Rectal smooth muscle tissue (tissue), 1 donor: ENCODE results near the gene JAML.

Experiments
- H3K27ac ChIP-seq: one replicate; pipeline ENCODE4 v1.7.0; 2013; ENCODE audit warnings: low read depth, low read length, inconsistent platforms
- H3K27me3 ChIP-seq: one replicate; pipeline ENCODE4 v1.7.0; 2013; ENCODE audit warnings: low read length; ENCODE audit not compliant: control insufficient read depth, insufficient read depth
- H3K36me3 ChIP-seq: one replicate; pipeline ENCODE4 v1.7.0; 2013; ENCODE audit warnings: low read length; ENCODE audit not compliant: control insufficient read depth, insufficient read depth
- H3K4me1 ChIP-seq: one replicate; pipeline ENCODE4 v1.7.0; 2013; ENCODE audit warnings: low read length; ENCODE audit not compliant: control insufficient read depth, insufficient read depth
- H3K4me3 ChIP-seq: one replicate; pipeline ENCODE4 v1.7.0; 2013; ENCODE audit warnings: low read length
- H3K9ac ChIP-seq: one replicate; pipeline ENCODE4 v1.7.0; 2013; ENCODE audit warnings: low read length

Gene JAML

GRCh38 chr11:118175031-118175992, 49.5 kb downstream of the JAML start:
- Histone ChIP-seq H3K4me1 (peaks cover 6% of the 10 kb centered on the region), H3K27ac (peak overlapping the region; percentile 43), H3K4me3 (peak overlapping the region; percentile 65), H3K9ac (no peak overlapping the region), H3K36me3 (no peaks in the 10 kb centered on the region), H3K27me3 (peaks cover 1% of the 10 kb centered on the region)

GRCh38 chr11:118174006-118174567, 50.7 kb downstream of the JAML start:
- Histone ChIP-seq H3K9ac (no peak overlapping the region), H3K27ac (no peak overlapping the region), H3K4me3 (no peak overlapping the region)

GRCh38 chr11:118172356-118172755, 52.5 kb downstream of the JAML start:
- Histone ChIP-seq H3K27ac (no peak overlapping the region), H3K27me3 (peaks cover 1% of the 10 kb centered on the region), H3K4me3 (no peak overlapping the region), H3K9ac (no peak overlapping the region), H3K4me1 (peaks cover 3% of the 10 kb centered on the region), H3K36me3 (no peaks in the 10 kb centered on the region)

More at GRCh38 chr11:118174006-118174567, 50.7 kb downstream of the JAML start:
- peaks cover 1% of the 10 kb centered on the region for H3K27me3 ChIP-seq
- H3K36me3 ChIP-seq = no peaks in the 10 kb centered on the region
- peaks cover 3% of the 10 kb centered on the region for H3K4me1 ChIP-seq

DNA sequence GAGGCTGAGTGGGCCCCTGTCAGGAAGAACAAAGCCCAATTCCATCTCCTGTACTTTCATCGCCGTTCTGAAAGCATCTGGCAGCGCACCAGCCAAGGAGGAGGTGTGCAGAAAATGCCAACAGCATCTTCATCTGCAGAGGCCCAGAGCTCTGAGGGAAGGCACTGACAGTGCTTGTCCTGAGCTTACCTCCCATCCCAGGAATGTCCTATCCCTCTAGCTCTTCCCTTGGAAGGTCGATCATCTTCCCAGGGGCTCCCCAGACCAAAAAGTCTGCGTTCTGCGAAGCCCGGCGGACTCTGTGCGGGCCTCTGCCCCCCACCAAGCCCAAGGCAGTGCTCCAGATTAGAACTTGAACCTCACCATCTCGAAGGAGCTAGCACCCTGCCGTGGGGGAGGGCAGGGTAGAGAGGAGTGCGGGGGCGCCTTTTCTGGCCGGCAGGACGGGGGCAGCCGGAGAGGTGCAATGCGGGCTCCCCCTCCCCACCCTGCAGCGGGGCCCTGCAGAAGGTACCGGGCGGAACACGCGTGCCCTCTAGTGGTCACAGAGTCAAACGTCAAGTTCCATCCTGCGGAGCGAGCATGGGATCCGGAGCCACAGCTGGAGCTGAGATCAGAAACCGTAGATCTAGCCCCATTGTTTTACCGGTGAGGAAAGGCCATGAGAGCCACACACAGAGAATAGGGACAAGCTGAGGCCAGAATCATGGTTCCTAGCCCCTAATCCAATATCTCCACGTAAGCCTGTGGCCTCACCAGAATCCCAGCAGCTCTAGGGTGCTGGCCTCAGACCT, 53.3 kb downstream of the JAML start:
- Histone ChIP-seq H3K27me3 (no peaks in the 10 kb centered on the region), H3K36me3 (no peaks in the 10 kb centered on the region), H3K4me3 (no peak overlapping the region), H3K9ac (no peak overlapping the region), H3K4me1 (peaks cover 3% of the 10 kb centered on the region), H3K27ac (no peak overlapping the region)

DNA sequence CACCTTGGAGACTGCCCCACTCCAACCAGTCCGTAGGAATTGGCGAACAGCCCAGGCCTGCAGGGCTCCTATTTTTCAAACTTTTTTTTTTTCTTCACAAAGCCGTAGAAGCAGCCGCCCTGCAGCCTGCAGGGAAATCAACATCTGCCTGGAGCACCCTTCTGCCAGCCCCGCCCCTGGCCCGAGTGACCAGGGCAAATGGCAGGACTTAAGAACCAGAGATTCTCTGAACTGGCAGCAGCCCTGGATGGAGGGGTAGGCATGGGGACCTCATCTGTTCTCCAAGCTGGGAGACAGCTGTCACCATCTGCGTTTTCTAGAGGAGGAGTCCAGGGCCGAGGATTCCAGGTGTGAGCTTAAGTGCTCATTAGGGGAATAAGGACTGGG, 53.9 kb downstream of the JAML start:
- peaks cover 3% of the 10 kb centered on the region for H3K4me1 ChIP-seq

DNA sequence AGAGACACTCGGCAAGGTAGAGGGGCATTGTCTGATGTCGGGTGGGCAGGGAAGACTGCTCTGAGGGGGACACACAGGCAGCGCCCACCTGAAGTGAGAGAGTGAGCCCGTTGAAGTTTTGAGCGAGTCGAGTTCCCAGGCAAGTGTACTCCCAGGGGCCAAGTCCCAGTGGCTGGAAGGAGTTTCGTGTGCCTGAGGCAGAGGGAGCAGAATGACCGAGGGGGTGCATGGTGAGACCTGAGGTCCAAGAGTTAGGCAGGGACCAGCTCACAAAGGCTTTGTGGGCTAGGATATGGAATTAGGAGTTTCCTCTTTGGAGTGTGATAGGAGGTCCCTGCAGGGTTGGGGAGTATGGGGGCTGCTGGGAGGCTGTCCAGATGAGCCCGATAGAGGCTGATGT, 54.6 kb downstream of the JAML start:
- Histone ChIP-seq H3K4me1 (no peaks in the 10 kb centered on the region), H3K36me3 (no peaks in the 10 kb centered on the region), H3K27ac (no peak overlapping the region), H3K27me3 (no peaks in the 10 kb centered on the region), H3K9ac (no peak overlapping the region), H3K4me3 (no peak overlapping the region)

More for the DNA sequence above, 53.9 kb downstream of the JAML start:
- Histone ChIP-seq H3K27ac (no peak overlapping the region), H3K27me3 (no peaks in the 10 kb centered on the region), H3K9ac (no peak overlapping the region), H3K4me3 (no peak overlapping the region), H3K36me3 (no peaks in the 10 kb centered on the region)

DNA sequence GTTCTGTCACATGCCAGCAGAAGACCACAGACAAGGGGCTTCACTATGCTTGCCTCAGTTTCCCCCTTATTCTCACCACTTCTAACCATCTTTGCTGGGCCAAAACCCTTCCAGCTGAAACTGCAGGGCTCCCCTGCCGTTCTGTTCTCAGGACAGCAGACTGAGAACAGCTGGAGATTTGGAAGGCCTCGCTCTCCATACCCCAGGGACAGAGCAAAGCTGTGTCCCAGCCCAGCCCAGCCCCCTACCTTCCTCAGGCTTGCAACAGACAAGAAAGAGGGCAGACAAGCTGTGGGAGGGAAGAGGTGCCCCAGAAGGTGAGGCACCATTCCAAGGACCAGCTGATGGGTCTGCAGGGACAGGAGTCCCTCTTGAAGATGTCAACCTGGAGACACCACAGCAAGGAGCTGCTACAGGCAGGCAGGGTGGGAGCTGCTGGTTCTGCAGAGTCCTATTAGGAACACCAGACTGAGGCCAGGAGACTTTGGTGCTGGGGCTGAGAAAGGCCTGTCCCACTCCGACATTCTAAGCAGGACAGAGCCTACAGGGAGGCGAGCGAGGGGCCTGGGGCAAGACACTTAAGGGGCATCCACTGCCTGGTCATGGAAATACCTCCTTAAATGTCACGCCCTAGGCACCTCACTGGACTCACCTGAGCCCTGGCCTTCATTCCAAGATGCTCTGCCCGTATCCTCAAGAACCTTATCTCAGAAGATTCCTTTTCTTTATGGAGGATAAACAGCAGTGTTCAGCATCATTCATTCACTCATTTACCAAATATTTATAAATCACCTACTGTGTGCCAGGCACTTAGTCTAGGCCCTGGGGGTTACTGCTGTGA, 55.3 kb downstream of the JAML start:
- H3K36me3 ChIP-seq = no peaks in the 10 kb centered on the region
- H3K4me3 ChIP-seq = no peak overlapping the region
- no peak overlapping the region for H3K9ac ChIP-seq
- H3K27ac ChIP-seq = no peak overlapping the region
- no peaks in the 10 kb centered on the region for H3K27me3 ChIP-seq
- H3K4me1 ChIP-seq = no peaks in the 10 kb centered on the region

- Histone ChIP-seq H3K36me3 (no peaks in the 10 kb centered on the region), H3K27ac (no peak overlapping the region), H3K27me3 (no peaks in the 10 kb centered on the region), H3K4me1 (no peaks in the 10 kb centered on the region), H3K4me3 (no peak overlapping the region), H3K9ac (no peak overlapping the region)
Measured at GRCh38 chr11:118168751-118169150, 56.1 kb downstream of the JAML start.

- Histone ChIP-seq H3K27ac (no peak overlapping the region), H3K36me3 (no peaks in the 10 kb centered on the region), H3K27me3 (no peaks in the 10 kb centered on the region), H3K4me3 (no peak overlapping the region), H3K4me1 (no peaks in the 10 kb centered on the region), H3K9ac (no peak overlapping the region)
Measured at GRCh38 chr11:118168316-118168715, 56.5 kb downstream of the JAML start.

DNA sequence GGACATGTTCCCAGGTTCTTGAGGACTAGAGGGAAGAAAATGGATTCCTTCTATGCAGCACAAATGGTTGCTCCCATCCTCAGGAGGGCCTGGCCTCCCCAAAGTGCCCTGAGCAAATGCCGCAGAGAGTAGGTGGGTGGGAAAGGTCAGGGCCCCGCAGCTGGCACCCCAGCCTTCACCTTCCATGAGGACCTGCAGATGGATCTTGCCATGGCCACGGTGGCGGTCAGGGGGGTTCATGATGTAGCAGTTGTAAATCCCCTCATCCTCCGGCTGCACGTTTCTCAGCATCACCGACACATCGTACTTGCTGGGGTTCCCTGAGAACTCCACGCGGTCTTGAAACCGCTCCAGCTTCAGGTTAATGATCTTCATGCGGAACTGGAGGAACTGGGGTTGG, 56.9 kb downstream of the JAML start:
- no peaks in the 10 kb centered on the region for H3K36me3 ChIP-seq
- H3K27me3 ChIP-seq = no peaks in the 10 kb centered on the region
- H3K9ac ChIP-seq = no peak overlapping the region
- no peaks in the 10 kb centered on the region for H3K4me1 ChIP-seq
- no peak overlapping the region for H3K4me3 ChIP-seq
- H3K27ac ChIP-seq = no peak overlapping the region

DNA sequence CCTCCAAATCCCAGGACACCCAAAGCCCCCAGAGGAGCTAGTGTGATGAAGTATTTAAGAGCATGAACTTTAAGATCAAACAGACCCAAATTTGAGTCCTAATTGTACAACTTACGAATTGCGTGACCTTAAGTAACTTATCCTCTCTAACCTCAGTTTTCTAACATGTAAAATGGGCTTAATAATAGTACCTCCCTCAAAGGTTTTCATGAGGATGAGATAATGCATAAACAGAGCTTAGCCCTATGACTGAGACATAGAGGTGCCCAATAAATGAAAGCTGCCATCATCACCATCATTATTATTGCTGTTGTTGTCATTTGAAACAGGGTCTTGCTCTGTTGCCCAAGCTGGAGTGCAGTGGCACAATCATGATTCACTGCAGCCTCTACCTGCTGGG, 57.6 kb downstream of the JAML start:
- Histone ChIP-seq H3K27me3 (no peaks in the 10 kb centered on the region), H3K4me1 (no peaks in the 10 kb centered on the region), H3K27ac (no peak overlapping the region), H3K36me3 (no peaks in the 10 kb centered on the region), H3K9ac (no peak overlapping the region), H3K4me3 (no peak overlapping the region)

- Histone ChIP-seq H3K27me3 (no peaks in the 10 kb centered on the region), H3K4me3 (no peak overlapping the region), H3K27ac (no peak overlapping the region), H3K36me3 (no peaks in the 10 kb centered on the region), H3K9ac (no peak overlapping the region), H3K4me1 (no peaks in the 10 kb centered on the region)
Measured at GRCh38 chr11:118166641-118167040, 58.2 kb downstream of the JAML start.
